Skeletal muscle satellite cell (primary cell): ENCODE measurements around the gene PPA1.
"Not testable (repeated sequence)": the region's sequence is repeated elsewhere in the genome, so short reads cannot be mapped to it uniquely, and the experiment has no call there.

ENCODE experiments used
- H3K27me3 ChIP-seq: 2 replicates; pipeline ENCODE4 v1.7.0; 2013; ENCODE audit warnings: low read length; ENCODE audit not compliant: control insufficient read depth, insufficient read depth
- H3K36me3 ChIP-seq: 2 replicates; pipeline ENCODE4 v1.7.0; 2013; ENCODE audit warnings: mild to moderate bottlenecking, control low read depth, low read length; ENCODE audit not compliant: insufficient read depth
- H3K4me1 ChIP-seq: 2 replicates; pipeline ENCODE4 v1.7.0; 2013; ENCODE audit warnings: low read length; ENCODE audit not compliant: control insufficient read depth, insufficient read depth
- H3K4me2 ChIP-seq: 2 replicates; pipeline ENCODE4 v1.7.0; 2013; ENCODE audit warnings: mild to moderate bottlenecking, low read length
- H3K4me3 ChIP-seq: 2 replicates; pipeline ENCODE4 v1.7.0; 2013; ENCODE audit warnings: low read length
- H3K9ac ChIP-seq: 2 replicates; pipeline ENCODE4 v1.7.0; 2013; ENCODE audit warnings: mild to moderate bottlenecking, low read depth, low read length, moderate library complexity
- H3K9me3 ChIP-seq: replicated peaks from 2 replicates; pipeline ENCODE4 v1.7.0; 2013; ENCODE audit warnings: mild to moderate bottlenecking, control low read depth, low read length

Gene PPA1

GRCh38 chr10:70232155-70232858, 922 bp downstream of the PPA1 start:
- Histone ChIP-seq H3K36me3 (peaks cover 10% of the 10 kb centered on the region), H3K4me2 (peak overlapping the region; percentile 97), H3K27me3 (no peaks in the 10 kb centered on the region), H3K4me3 (peak overlapping the region; percentile 80), H3K4me1 (peaks cover 14% of the 10 kb centered on the region), H3K9ac (peak overlapping the region; percentile 90), H3K9me3 (no peaks in the 10 kb centered on the region)

GRCh38 chr10:70228491-70228890, 4.7 kb downstream of the PPA1 start:
- no peak overlapping the region for H3K4me3 ChIP-seq
- peaks cover 11% of the 10 kb centered on the region for H3K4me1 ChIP-seq
- H3K4me2 ChIP-seq, result no peak overlapping the region
- H3K9me3 ChIP-seq, result no peaks in the 10 kb centered on the region
- H3K9ac ChIP-seq, result no peak overlapping the region
- peaks cover 25% of the 10 kb centered on the region for H3K36me3 ChIP-seq
- H3K27me3 ChIP-seq, result no peaks in the 10 kb centered on the region

GRCh38 chr10:70227548-70228320, 5.5 kb downstream of the PPA1 start:
- no peaks in the 10 kb centered on the region for H3K27me3 ChIP-seq
- no peak overlapping the region for H3K4me2 ChIP-seq
- H3K4me1 ChIP-seq, result peaks cover 11% of the 10 kb centered on the region
- H3K9ac ChIP-seq, result no peak overlapping the region
- H3K4me3 ChIP-seq, result no peak overlapping the region
- H3K36me3 ChIP-seq, result peaks cover 25% of the 10 kb centered on the region
- H3K9me3 ChIP-seq, result no peaks in the 10 kb centered on the region

- H3K4me1 ChIP-seq, result no peaks in the 10 kb centered on the region
- no peaks in the 10 kb centered on the region for H3K9me3 ChIP-seq
- no peak overlapping the region for H3K4me2 ChIP-seq
- no peaks in the 10 kb centered on the region for H3K27me3 ChIP-seq
- no peak overlapping the region for H3K9ac ChIP-seq
- H3K36me3 ChIP-seq, result peaks cover 20% of the 10 kb centered on the region
- H3K4me3 ChIP-seq, result no peak overlapping the region
Observed at GRCh38 chr10:70223728-70224127, 9.5 kb downstream of the PPA1 start.

GRCh38 chr10:70222811-70223447, 10.3 kb downstream of the PPA1 start:
- H3K4me1 ChIP-seq, H3K9me3 ChIP-seq, H3K4me3 ChIP-seq, H3K9ac ChIP-seq, H3K27me3 ChIP-seq, H3K4me2 ChIP-seq: not testable (repeated sequence)
- H3K36me3 ChIP-seq, result peaks cover 25% of the 10 kb centered on the region

GRCh38 chr10:70222340-70222794, 10.9 kb downstream of the PPA1 start:
- H3K4me3 ChIP-seq, result no peak overlapping the region
- H3K27me3 ChIP-seq, result no peaks in the 10 kb centered on the region
- no peak overlapping the region for H3K9ac ChIP-seq
- H3K9me3 ChIP-seq, result no peaks in the 10 kb centered on the region
- no peaks in the 10 kb centered on the region for H3K4me1 ChIP-seq
- H3K4me2 ChIP-seq, result no peak overlapping the region
- H3K36me3 ChIP-seq, result peaks cover 28% of the 10 kb centered on the region

- H3K4me2 ChIP-seq, result no peak overlapping the region
- no peak overlapping the region for H3K4me3 ChIP-seq
Observed at GRCh38 chr10:70221030-70221429, 12.2 kb downstream of the PPA1 start.

GRCh38 chr10:70212879-70213278, 20.4 kb downstream of the PPA1 start:
- Histone ChIP-seq H3K9ac (no peak overlapping the region), H3K36me3 (peaks cover 65% of the 10 kb centered on the region), H3K27me3 (no peaks in the 10 kb centered on the region), H3K9me3 (no peaks in the 10 kb centered on the region), H3K4me2 (no peak overlapping the region), H3K4me1 (no peaks in the 10 kb centered on the region), H3K4me3 (no peak overlapping the region)

More at GRCh38 chr10:70221030-70221429, 12.2 kb downstream of the PPA1 start:
- H3K27me3 ChIP-seq, result no peaks in the 10 kb centered on the region
- no peaks in the 10 kb centered on the region for H3K9me3 ChIP-seq
- no peak overlapping the region for H3K9ac ChIP-seq
- H3K36me3 ChIP-seq, result peaks cover 25% of the 10 kb centered on the region
- H3K4me1 ChIP-seq, result no peaks in the 10 kb centered on the region

GRCh38 chr10:70212277-70212676, 21.0 kb downstream of the PPA1 start:
- H3K4me2 ChIP-seq, result no peak overlapping the region
- no peaks in the 10 kb centered on the region for H3K4me1 ChIP-seq
- H3K9me3 ChIP-seq, result no peaks in the 10 kb centered on the region
- H3K9ac ChIP-seq, result no peak overlapping the region
- H3K36me3 ChIP-seq, result peaks cover 64% of the 10 kb centered on the region
- no peaks in the 10 kb centered on the region for H3K27me3 ChIP-seq
- no peak overlapping the region for H3K4me3 ChIP-seq

GRCh38 chr10:70206762-70207161, 26.5 kb downstream of the PPA1 start:
- Histone ChIP-seq H3K36me3 (peaks cover 67% of the 10 kb centered on the region), H3K4me1 (no peaks in the 10 kb centered on the region), H3K4me3 (no peak overlapping the region), H3K4me2 (no peak overlapping the region), H3K9me3 (no peaks in the 10 kb centered on the region), H3K27me3 (no peaks in the 10 kb centered on the region), H3K9ac (no peak overlapping the region)

- no peak overlapping the region for H3K4me3 ChIP-seq
- no peaks in the 10 kb centered on the region for H3K27me3 ChIP-seq
- H3K9me3 ChIP-seq, result no peaks in the 10 kb centered on the region
- no peak overlapping the region for H3K4me2 ChIP-seq
- no peak overlapping the region for H3K9ac ChIP-seq
- peaks cover 62% of the 10 kb centered on the region for H3K36me3 ChIP-seq
- H3K4me1 ChIP-seq, result no peaks in the 10 kb centered on the region
Observed at GRCh38 chr10:70201105-70201504, 32.1 kb downstream of the PPA1 start.
